Erythroblast (primary cell): Measurements from ENCODE around the gene CMSS1.

Experiments used
- GATA1 ChIP-seq: IDR thresholded peaks from 2 replicates; pipeline ENCODE4 v1.6.1; 2011; ENCODE audit warnings: low read depth, mild to moderate bottlenecking, control low read depth, low read length, moderate library complexity
- POLR2A ChIP-seq: IDR thresholded peaks from 2 replicates; pipeline ENCODE4 v1.6.1; 2011; ENCODE audit warnings: mild to moderate bottlenecking, low read length

DNA sequence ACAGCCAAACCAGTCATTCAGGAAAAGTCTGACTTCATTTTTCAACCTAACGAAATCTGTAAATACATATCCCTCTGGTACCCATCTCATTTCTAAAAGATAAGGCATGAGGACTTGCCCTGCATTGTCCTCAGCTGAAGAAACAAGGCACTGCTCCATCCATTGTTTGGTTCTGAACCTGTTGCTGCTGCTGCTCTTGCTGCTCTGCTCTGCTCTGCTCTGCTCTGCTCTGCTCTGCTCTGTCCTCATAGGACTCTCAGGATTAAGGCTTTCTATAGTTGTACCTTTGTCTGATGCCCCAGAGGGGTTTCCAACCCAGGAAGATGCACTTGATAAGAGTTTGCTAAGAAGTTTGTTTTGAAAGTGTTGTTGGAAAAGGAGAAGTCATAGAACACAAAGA, 38.2 kb downstream of the CMSS1 start:
- no peak for TF ChIP-seq POLR2A
- TF ChIP-seq GATA1 = no peak
